ENCODE data around the gene CASR.

The CASR gene

GRCh38 chr3:122217901-122218300 lies 34.4 kb downstream of the CASR start:
- no peak for DNase-seq

- DNase-seq: no peak
Measured at GRCh38 chr3:122219242-122219872, 35.9 kb downstream of the CASR start.

- DNase-seq: no peak
Measured at GRCh38 chr3:122227036-122227781, 43.7 kb downstream of the CASR start.

GRCh38 chr3:122230174-122230573 lies 46.7 kb downstream of the CASR start:
- no peak for DNase-seq

GRCh38 chr3:122231465-122232157 lies 48.1 kb downstream of the CASR start:
- DNase-seq: no peak

GRCh38 chr3:122232485-122232884 lies 49.0 kb downstream of the CASR start:
- no peak for DNase-seq

- DNase-seq: peak; percentile 39
Measured at GRCh38 chr3:122233101-122233952, 49.9 kb downstream of the CASR start.

- DNase-seq: no peak
Measured at GRCh38 chr3:122234117-122234516, 50.6 kb downstream of the CASR start.

- DNase-seq: no peak
Measured at GRCh38 chr3:122235147-122235546, 51.7 kb downstream of the CASR start.

- no peak for DNase-seq
Measured at GRCh38 chr3:122239112-122239511, 55.6 kb downstream of the CASR start.

- DNase-seq: no peak
Measured at GRCh38 chr3:122245513-122246174, 62.2 kb downstream of the CASR start.

GRCh38 chr3:122246199-122246598 lies 62.7 kb downstream of the CASR start:
- no peak for DNase-seq

- no peak for DNase-seq
Measured at GRCh38 chr3:122247087-122247824, 63.8 kb downstream of the CASR start.

- no peak for DNase-seq
Measured at GRCh38 chr3:122247825-122248185, 64.3 kb downstream of the CASR start.

GRCh38 chr3:122251428-122251827 lies 68.0 kb downstream of the CASR start:
- DNase-seq: no peak

- no peak for DNase-seq
Measured at GRCh38 chr3:122253581-122253980, 70.1 kb downstream of the CASR start.

GRCh38 chr3:122255757-122256439 lies 72.4 kb downstream of the CASR start:
- DNase-seq: no peak

- DNase-seq: no peak
Measured at GRCh38 chr3:122257644-122258364, 74.3 kb downstream of the CASR start.

- DNase-seq: peak; percentile 74
Measured at GRCh38 chr3:122258757-122259371, 75.4 kb downstream of the CASR start.

GRCh38 chr3:122260206-122260605 lies 76.7 kb downstream of the CASR start:
- no peak for DNase-seq

Data from stimulated activated CD8-positive, alpha-beta memory T cell treated with anti-CD3 and anti-CD28 coated beads, Interleukin-4, amount 100 ng/mL, for 48 hours (primary cell).